NCI-H1694 (cell line): Measurements from ENCODE around the gene CLEC4M.
"Not testable (repeated sequence)": the region's sequence is repeated elsewhere in the genome, so short reads cannot be mapped to it uniquely, and the experiment has no call there.

Experiments used
- DNase-seq: peaks from one replicate; lab custom pipeline; 2025; lab: John Stamatoyannopoulos, UW

The CLEC4M gene

GRCh38 chr19:7775761-7776160 is 12.7 kb downstream of the CLEC4M start:
- DNase-seq = no peak

GRCh38 chr19:7778081-7778480 is 15.0 kb downstream of the CLEC4M start:
- DNase-seq = no peak

GRCh38 chr19:7779631-7780486 is 16.8 kb downstream of the CLEC4M start:
- no peak for DNase-seq

- no peak for DNase-seq
Observed at GRCh38 chr19:7781157-7781556, 18.1 kb downstream of the CLEC4M start.

- DNase-seq = no peak
Observed at GRCh38 chr19:7783991-7784423, 21.0 kb downstream of the CLEC4M start.

- no peak for DNase-seq
Observed at GRCh38 chr19:7784856-7785255, 21.8 kb downstream of the CLEC4M start.

GRCh38 chr19:7787141-7787540 is 24.1 kb downstream of the CLEC4M start:
- DNase-seq = no peak

GRCh38 chr19:7787602-7788177 is 24.6 kb downstream of the CLEC4M start:
- no peak for DNase-seq

GRCh38 chr19:7788178-7788932 is 25.3 kb downstream of the CLEC4M start:
- no peak for DNase-seq

GRCh38 chr19:7788933-7789323 is 25.9 kb downstream of the CLEC4M start:
- DNase-seq = no peak

- no peak for DNase-seq
Observed at GRCh38 chr19:7789447-7789846, 26.4 kb downstream of the CLEC4M start.

GRCh38 chr19:7790416-7790815 is 27.4 kb downstream of the CLEC4M start:
- no peak for DNase-seq

- no peak for DNase-seq
Observed at GRCh38 chr19:7792281-7792680, 29.2 kb downstream of the CLEC4M start.

- not testable (repeated sequence) for DNase-seq
Observed at GRCh38 chr19:7792701-7793100, 29.7 kb downstream of the CLEC4M start.

GRCh38 chr19:7793493-7793892 is 30.4 kb downstream of the CLEC4M start:
- DNase-seq = no peak

GRCh38 chr19:7795555-7796161 is 32.6 kb downstream of the CLEC4M start:
- no peak for DNase-seq

- peak; percentile 63 for DNase-seq
Observed at GRCh38 chr19:7799640-7800355, 36.8 kb downstream of the CLEC4M start.

- no peak for DNase-seq
Observed at GRCh38 chr19:7801020-7801570, 38.1 kb downstream of the CLEC4M start.

GRCh38 chr19:7806234-7806633 is 43.2 kb downstream of the CLEC4M start:
- DNase-seq = no peak

- DNase-seq = no peak
Observed at GRCh38 chr19:7806876-7807275, 43.8 kb downstream of the CLEC4M start.

GRCh38 chr19:7808108-7808507 is 45.1 kb downstream of the CLEC4M start:
- no peak for DNase-seq
